K562 (cell line): Measurements from ENCODE around the gene ANKS1B.

Experiments used
- DNMT1 ChIP-seq: fragments of 450-650 bp; IDR thresholded peaks from 2 replicates; pipeline ENCODE4 v1.6.1; 2016; ENCODE audit warnings: antibody characterized with exemption, mild to moderate bottlenecking
- HDAC3 ChIP-seq: fragments of 450-650 bp; IDR thresholded peaks from 2 replicates; pipeline ENCODE4 v1.6.1; 2018; ENCODE audit warnings: borderline replicate concordance, mild to moderate bottlenecking, moderate library complexity; ENCODE audit not compliant: partially characterized antibody
- KLF16 ChIP-seq: IDR thresholded peaks from 2 replicates; pipeline ENCODE4 v1.6.1; 2016; ENCODE audit warnings: antibody characterized with exemption
- NR4A1 ChIP-seq, 2 experiments: fragments of 250-450 bp in 1 of 2; fragments of 450-650 bp in 1 of 2; sonication (Bioruptor Pico) in 1 of 2; IDR thresholded peaks; 2 replicates each; pipeline versions ENCODE4 v1.4.0 to v1.6.1; 2016 to 2020; ENCODE audit warnings: mild to moderate bottlenecking in 2 of 2, missing compliant biosample characterization in 1 of 2, missing genetic modification characterization in 1 of 2, moderate library complexity in 1 of 2
- POLR2A ChIP-seq: fragments of 450-650 bp; conservative IDR thresholded peaks from 2 replicates; pipeline ENCODE4 v1.6.1; 2016
- POLR2AphosphoS5 ChIP-seq: IDR thresholded peaks from 2 replicates; pipeline ENCODE4 v1.6.1; 2011; ENCODE audit warnings: mild to moderate bottlenecking, low read depth, low read length, moderate library complexity; ENCODE audit not compliant: control insufficient read depth, insufficient read depth
- RBM22 ChIP-seq: fragments of 200-400 bp; formaldehyde crosslinking; IDR thresholded peaks from 2 replicates; pipeline ENCODE4 v1.6.1; 2018; ENCODE audit warnings: low read length, low read depth; ENCODE audit not compliant: poor library complexity, severe bottlenecking
- TCF7 ChIP-seq: sonication (generic); IDR thresholded peaks from 2 replicates; pipeline ENCODE4 v1.6.1; 2016; ENCODE audit warnings: antibody characterized with exemption, borderline replicate concordance
- ZFX ChIP-seq: sonication (generic); formaldehyde crosslinking; IDR thresholded peaks from 2 replicates; pipeline ENCODE4 v1.8.0; 2022; ENCODE audit warnings: mild to moderate bottlenecking, missing genetic modification reagents, moderate library complexity
- TF ChIP-seq, protein P1 (sequence below), 2 experiments: fragments of 200-800 bp in 1 of 2; sonication (Bioruptor generic) in 1 of 2; sonication (generic) in 1 of 2; formaldehyde crosslinking in 1 of 2; IDR thresholded peaks in 1 of 2; conservative IDR thresholded peaks in 1 of 2; 2 replicates each; pipeline versions ENCODE4 v1.5.0 to v1.6.1; 2016 to 2020; ENCODE audit warnings: missing compliant biosample characterization in 1 of 2, missing genetic modification characterization in 1 of 2, missing genetic modification reagents in 1 of 2
- TF ChIP-seq, protein P2 (sequence below): sonication (generic); formaldehyde crosslinking; IDR thresholded peaks from 2 replicates; pipeline ENCODE4 v1.8.0; 2022; ENCODE audit warnings: missing genetic modification reagents, mild to moderate bottlenecking, borderline replicate concordance
- TF ChIP-seq, protein P3 (sequence below): IDR thresholded peaks from 3 replicates; pipeline ENCODE4 v1.6.1; 2011; ENCODE audit warnings: borderline replicate concordance, mild to moderate bottlenecking, moderate library complexity; ENCODE audit not compliant: insufficient read length; ENCODE audit errors: extremely low read depth
- TF ChIP-seq, protein P4 (sequence below), 2 experiments: fragments of 450-650 bp; formaldehyde crosslinking in 1 of 2; IDR thresholded peaks; 2 replicates each; pipeline versions ENCODE4 v1.4.0 to v1.6.1; 2014 to 2020; ENCODE audit warnings: mild to moderate bottlenecking in 2 of 2, borderline replicate concordance in 1 of 2, low read depth in 1 of 2
- TF ChIP-seq, protein P5 (sequence below), 3 experiments: IDR thresholded peaks in 2 of 3; conservative IDR thresholded peaks in 1 of 3; 2 replicates each; pipeline ENCODE4 v1.5.1; 2011 to 2012; ENCODE audit warnings: low read length in 3 of 3, mild to moderate bottlenecking in 3 of 3, control low read depth in 2 of 3, improper control_type of control experiment in 1 of 3, inconsistent platforms in 1 of 3, low read depth in 1 of 3, mixed read lengths in 1 of 3, moderate library complexity in 1 of 3; ENCODE audit not compliant: insufficient read depth in 2 of 3

DNA sequence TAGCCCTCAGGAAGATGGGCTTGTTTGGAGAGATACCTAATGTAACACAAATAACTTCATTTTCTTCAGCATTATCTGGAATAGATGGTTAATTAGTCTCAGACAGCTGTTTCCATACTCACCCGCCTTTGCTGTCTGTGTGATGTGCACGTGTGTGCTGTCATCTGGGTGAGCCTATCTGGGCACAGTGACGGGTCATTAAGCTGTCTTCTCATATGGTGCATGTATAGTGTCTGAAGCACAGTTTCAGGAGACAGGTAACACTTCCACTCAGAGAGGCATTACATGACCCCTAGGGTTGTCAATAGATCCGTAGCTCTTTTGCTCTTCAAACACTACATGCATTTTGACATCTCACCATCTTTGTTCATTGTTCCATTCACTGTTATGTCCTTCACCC lies 846.3 kb downstream of the ANKS1B start:
- TF ChIP-seq HDAC3 (no peak), POLR2A (no peak), POLR2AphosphoS5 (no peak), KLF16 (no peak), DNMT1 (no peak), TCF7 (no peak), RBM22 (no peak), ZFX (no peak), NR4A1 (CRISPR knock-in tag; IDR thresholded peaks at IDR 0.05) (no peak), NR4A1 (tag; IDR thresholded peaks at IDR 0.05) (no peak)
- TF ChIP-seq, protein P1, sequence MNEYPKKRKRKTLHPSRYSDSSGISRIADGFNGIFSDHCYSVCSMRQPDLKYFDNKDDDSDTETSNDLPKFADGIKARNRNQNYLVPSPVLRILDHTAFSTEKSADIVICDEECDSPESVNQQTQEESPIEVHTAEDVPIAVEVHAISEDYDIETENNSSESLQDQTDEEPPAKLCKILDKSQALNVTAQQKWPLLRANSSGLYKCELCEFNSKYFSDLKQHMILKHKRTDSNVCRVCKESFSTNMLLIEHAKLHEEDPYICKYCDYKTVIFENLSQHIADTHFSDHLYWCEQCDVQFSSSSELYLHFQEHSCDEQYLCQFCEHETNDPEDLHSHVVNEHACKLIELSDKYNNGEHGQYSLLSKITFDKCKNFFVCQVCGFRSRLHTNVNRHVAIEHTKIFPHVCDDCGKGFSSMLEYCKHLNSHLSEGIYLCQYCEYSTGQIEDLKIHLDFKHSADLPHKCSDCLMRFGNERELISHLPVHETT (CRISPR knock-in tag; conservative IDR thresholded peaks at IDR 0.05 in 1 of 2, IDR thresholded peaks at IDR 0.05 in 1 of 2), result no peak
- TF ChIP-seq, protein P2, sequence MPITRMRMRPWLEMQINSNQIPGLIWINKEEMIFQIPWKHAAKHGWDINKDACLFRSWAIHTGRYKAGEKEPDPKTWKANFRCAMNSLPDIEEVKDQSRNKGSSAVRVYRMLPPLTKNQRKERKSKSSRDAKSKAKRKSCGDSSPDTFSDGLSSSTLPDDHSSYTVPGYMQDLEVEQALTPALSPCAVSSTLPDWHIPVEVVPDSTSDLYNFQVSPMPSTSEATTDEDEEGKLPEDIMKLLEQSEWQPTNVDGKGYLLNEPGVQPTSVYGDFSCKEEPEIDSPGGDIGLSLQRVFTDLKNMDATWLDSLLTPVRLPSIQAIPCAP (CRISPR knock-in tag), result no peak
- TF ChIP-seq, protein P3, sequence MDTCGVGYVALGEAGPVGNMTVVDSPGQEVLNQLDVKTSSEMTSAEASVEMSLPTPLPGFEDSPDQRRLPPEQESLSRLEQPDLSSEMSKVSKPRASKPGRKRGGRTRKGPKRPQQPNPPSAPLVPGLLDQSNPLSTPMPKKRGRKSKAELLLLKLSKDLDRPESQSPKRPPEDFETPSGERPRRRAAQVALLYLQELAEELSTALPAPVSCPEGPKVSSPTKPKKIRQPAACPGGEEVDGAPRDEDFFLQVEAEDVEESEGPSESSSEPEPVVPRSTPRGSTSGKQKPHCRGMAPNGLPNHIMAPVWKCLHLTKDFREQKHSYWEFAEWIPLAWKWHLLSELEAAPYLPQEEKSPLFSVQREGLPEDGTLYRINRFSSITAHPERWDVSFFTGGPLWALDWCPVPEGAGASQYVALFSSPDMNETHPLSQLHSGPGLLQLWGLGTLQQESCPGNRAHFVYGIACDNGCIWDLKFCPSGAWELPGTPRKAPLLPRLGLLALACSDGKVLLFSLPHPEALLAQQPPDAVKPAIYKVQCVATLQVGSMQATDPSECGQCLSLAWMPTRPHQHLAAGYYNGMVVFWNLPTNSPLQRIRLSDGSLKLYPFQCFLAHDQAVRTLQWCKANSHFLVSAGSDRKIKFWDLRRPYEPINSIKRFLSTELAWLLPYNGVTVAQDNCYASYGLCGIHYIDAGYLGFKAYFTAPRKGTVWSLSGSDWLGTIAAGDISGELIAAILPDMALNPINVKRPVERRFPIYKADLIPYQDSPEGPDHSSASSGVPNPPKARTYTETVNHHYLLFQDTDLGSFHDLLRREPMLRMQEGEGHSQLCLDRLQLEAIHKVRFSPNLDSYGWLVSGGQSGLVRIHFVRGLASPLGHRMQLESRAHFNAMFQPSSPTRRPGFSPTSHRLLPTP, result no peak
- TF ChIP-seq, protein P4, sequence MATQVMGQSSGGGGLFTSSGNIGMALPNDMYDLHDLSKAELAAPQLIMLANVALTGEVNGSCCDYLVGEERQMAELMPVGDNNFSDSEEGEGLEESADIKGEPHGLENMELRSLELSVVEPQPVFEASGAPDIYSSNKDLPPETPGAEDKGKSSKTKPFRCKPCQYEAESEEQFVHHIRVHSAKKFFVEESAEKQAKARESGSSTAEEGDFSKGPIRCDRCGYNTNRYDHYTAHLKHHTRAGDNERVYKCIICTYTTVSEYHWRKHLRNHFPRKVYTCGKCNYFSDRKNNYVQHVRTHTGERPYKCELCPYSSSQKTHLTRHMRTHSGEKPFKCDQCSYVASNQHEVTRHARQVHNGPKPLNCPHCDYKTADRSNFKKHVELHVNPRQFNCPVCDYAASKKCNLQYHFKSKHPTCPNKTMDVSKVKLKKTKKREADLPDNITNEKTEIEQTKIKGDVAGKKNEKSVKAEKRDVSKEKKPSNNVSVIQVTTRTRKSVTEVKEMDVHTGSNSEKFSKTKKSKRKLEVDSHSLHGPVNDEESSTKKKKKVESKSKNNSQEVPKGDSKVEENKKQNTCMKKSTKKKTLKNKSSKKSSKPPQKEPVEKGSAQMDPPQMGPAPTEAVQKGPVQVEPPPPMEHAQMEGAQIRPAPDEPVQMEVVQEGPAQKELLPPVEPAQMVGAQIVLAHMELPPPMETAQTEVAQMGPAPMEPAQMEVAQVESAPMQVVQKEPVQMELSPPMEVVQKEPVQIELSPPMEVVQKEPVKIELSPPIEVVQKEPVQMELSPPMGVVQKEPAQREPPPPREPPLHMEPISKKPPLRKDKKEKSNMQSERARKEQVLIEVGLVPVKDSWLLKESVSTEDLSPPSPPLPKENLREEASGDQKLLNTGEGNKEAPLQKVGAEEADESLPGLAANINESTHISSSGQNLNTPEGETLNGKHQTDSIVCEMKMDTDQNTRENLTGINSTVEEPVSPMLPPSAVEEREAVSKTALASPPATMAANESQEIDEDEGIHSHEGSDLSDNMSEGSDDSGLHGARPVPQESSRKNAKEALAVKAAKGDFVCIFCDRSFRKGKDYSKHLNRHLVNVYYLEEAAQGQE (IDR thresholded peaks at IDR 0.05; ENCODE audit: borderline replicate concordance), result no peak
- TF ChIP-seq, protein P4 (CRISPR knock-in tag; IDR thresholded peaks at IDR 0.05; ENCODE audit: low read depth), result no peak
- TF ChIP-seq, protein P5, sequence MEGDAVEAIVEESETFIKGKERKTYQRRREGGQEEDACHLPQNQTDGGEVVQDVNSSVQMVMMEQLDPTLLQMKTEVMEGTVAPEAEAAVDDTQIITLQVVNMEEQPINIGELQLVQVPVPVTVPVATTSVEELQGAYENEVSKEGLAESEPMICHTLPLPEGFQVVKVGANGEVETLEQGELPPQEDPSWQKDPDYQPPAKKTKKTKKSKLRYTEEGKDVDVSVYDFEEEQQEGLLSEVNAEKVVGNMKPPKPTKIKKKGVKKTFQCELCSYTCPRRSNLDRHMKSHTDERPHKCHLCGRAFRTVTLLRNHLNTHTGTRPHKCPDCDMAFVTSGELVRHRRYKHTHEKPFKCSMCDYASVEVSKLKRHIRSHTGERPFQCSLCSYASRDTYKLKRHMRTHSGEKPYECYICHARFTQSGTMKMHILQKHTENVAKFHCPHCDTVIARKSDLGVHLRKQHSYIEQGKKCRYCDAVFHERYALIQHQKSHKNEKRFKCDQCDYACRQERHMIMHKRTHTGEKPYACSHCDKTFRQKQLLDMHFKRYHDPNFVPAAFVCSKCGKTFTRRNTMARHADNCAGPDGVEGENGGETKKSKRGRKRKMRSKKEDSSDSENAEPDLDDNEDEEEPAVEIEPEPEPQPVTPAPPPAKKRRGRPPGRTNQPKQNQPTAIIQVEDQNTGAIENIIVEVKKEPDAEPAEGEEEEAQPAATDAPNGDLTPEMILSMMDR (IDR thresholded peaks at IDR 0.05 in 2 of 3, conservative IDR thresholded peaks at IDR 0.05 in 1 of 3; ENCODE audit: insufficient read depth in 2 of 3, low read depth in 1 of 3, low read length in 3 of 3), result no peak
